ENCODE results near the gene FGF11.

- TF ChIP-seq CTCF (IDR thresholded peaks at IDR 0.05) (no peak), POLR2A (IDR thresholded peaks at IDR 0.05) (no peak)
Measured at GRCh38 chr17:7411427-7411750, 27.9 kb upstream of the FGF11 start.

Data from body of pancreas (tissue), 4 donors.